NCI-H526 treated with DMSO at 0.1 percent for 48 hours (cell line): ENCODE results near the gene GUCD1.
"Not testable (repeated sequence)": the region's sequence is repeated elsewhere in the genome, so short reads cannot be mapped to it uniquely, and the experiment has no call there.

Experiments used
- DNase-seq: peaks from one replicate; lab custom pipeline; 2025; lab: John Stamatoyannopoulos, UW

The GUCD1 gene

DNA sequence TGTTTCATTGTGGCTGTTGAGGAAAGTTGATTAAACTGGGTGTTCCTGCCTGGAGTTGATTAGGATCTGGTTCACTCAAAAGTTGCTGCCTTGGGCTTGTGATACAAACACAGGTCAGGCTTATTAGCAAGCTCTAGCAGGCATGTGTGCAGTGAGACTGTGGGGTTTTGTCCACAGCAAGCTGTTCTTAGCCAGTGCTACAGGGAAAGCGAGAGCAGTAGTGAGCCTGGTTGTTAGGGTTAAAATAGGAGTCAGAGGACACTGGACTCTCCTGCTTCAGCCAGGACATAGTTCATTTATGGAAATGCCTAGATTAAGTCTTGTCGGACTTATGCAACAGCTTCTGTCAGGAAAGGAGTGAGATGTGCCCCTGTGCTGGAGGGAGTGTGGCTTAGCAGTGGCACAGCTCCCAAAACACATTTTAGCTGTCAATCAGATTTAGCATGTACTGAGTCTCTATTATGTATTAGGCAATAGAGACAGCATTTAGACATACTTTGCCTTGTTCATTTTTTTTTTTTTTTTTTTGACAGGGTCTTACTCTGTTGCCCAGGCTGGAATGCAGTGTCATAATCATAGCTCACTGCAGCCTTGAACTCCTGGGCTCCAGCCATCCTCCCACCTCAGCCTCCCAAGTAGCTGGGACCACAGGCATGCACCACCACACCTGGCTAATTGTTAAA, 9.6 kb upstream of the GUCD1 start:
- DNase-seq: no peak

- no peak for DNase-seq
Measured at GRCh38 chr22:24563246-24563645, 8.3 kb upstream of the GUCD1 start.

GRCh38 chr22:24559471-24559870, 4.5 kb upstream of the GUCD1 start:
- no peak for DNase-seq

DNA sequence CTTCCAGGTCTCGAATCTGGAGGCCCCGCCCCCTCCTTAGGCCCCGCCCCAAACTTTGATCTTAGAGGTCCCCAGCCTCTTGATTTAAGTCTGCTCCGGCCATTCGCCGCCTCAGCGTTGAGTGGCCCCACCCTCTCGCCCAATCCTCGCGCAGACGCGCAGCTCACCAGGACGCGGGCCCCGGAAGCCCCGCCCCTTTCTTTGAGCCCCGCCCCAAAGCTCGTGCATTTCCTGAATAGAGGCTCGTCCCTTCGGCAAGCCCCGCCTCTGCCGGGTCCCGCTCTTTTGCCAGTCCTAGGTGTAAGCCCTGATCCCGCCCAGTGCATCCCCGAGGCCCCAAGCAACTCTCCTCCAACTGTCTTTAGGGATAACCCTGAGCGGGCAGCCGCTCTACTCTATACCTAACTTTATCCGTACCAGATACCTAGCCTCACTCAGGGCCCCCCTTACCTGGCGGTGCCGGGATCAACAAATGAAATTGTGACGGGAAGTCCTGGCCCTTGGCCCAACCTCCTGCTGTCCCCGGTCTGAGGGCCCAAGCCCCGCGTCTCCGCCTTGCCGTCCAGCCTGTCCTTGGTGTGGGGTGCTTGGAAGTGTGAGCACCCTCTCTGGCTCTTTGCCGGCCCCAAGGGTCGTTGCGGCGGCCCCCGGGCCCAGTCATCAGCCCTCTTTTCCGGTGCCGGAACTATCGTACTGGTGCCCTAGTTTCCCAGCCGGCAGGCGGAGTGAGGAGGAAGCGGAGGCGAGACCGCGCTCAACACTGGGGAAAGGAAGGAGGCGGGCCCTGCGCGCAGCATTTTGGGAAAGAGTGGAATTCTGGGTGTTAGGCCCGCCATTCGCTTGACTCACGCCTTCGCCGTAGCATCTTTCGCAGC, 464 bp upstream of the GUCD1 start, which contains the start of gene SNRPD3:
SNRPD3 (plus strand) TSS at position 835 of the 875 bp plus-strand sequence. CDS start 1,676 bp downstream, outside the sequence.
- DNase-seq: peak; percentile 85

- no peak for DNase-seq
Measured at GRCh38 chr22:24553597-24554312, 1.2 kb downstream of the GUCD1 start.

GRCh38 chr22:24552503-24553286, 2.2 kb downstream of the GUCD1 start:
- peak; percentile 30 for DNase-seq

- DNase-seq: no peak
Measured at GRCh38 chr22:24550902-24551435, 4.0 kb downstream of the GUCD1 start.

DNA sequence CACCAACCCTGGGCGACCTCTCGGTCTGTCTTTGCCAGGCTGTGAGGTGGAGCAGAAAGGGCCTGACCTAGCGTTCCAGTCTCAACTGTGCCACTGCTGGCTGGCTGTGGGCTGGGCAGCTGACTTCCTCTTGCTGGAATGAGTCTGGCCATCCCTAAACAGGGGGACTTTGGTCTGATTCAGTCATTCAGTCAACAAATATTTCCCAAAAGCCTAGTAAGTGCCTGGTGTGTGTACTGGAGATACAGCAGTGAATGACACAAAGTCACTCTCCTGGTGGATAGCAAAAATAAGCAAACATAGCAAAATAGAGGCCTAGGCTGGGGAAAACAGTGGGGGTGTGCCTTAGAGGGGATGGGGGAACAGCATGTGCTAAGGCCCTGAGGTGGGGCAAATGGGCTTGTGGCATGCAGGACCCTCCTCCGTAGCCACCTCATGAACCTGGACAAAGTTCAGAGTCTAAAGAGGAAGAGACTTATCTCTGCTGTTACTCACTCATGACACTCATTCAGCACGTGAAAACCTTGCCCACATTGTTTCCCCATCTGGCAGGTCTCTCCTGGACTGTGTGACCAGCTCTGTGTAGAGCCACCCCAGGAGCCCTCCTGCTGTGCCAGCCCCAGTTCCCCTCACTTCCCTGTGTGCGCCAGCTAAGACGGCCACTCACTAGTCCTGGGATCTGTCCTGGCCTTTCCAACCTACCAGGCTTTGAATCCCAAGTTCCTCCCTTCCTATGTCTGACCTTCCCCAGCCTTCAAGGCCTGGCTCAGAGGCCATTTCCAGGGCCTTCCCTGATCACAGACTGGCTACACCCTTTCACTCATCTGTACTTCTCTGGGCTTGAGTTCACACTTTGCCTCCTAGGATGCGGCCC, 4.7 kb downstream of the GUCD1 start:
- DNase-seq: no peak

- no peak for DNase-seq
Measured at GRCh38 chr22:24548812-24549211, 6.1 kb downstream of the GUCD1 start.

DNA sequence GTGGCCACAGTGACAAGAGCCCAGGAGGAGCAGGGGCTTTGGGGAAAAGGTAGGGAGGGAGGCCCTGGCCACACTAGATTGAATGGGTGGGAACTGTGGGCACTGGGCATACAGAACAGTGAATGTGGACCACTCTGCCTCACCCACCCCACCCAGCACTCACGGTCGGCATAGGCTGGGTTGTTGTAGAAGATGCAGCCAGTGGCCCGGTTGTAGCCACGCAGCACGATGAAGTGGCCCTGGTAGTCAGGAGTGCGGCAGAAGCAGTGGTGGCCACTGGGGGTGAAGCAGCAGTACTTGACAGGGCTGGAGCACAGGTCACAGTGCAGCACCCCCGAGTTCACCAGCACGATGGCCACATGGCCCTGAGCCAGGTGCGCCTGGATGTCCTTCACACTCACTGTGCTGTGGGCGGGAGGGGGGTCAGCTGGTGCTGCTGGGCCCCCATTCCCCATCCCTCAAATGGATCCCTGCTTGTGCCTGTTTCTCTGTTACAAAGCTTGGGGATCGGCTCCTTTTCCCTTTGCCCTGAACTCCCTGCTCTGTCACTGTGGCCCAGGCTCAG, 11.2 kb downstream of the GUCD1 start:
- DNase-seq: no peak

- no peak for DNase-seq
Measured at GRCh38 chr22:24543185-24543601, 11.7 kb downstream of the GUCD1 start.

DNA sequence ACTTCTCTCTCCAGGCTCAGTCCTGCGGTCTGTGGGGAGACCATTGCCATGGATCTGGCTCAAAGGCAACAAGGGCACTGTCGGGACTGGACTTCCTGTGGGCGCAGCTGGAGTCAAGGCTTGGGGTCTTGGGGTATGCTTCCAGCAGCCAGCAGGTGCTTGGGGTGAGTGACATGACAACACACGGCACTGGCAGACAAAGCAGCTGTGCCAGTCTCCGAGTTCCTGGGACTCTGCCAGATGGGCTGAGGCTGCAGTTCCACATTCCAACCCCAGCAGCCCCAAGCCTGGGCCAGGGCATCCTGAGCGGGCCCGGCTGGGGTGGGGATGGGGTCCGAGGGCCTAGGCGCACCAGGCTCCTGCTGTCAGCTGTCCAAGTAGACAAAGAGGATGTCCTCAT, 12.3 kb downstream of the GUCD1 start:
- DNase-seq: no peak

DNA sequence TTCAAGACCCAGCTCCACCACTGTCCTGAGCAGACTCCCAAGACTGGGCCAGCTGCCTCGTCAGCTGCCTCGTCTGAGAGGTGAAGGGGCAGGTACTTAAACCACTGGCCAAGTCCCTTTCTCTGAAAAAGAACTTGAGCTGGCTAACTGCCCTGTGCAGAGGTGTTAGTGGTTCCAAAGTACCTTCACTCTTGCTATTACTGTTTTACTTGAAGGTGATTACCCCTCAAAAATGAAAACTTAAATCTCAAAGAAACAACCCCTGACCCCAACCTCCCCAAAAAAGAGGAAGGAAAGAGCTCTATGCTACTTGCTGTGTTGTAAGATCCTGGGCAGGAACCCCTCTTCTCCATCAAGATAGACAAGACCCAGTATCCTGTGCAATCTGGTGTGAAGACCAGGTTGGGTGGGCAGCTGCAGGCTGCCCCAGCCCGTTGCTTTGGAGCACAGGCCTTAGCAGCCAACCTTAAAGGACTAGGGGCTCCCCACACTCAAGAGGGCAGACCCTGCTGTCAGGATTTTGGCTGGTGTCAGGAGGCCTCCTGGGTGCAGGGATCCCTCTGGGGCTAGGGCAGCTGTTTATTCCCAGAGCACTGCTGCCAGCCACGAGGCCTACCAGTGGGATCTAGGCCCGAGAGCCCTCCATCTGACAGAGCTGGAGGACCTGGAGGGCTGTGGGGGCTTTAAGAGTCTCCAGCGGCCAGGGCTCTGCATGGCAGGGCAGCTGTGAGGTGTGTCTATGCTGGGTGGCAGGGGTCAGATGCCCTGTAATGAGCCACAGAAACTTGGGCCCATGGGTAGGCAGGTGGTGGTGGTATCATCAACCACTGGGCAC, 13.0 kb downstream of the GUCD1 start:
- no peak for DNase-seq

- DNase-seq: no peak
Measured at GRCh38 chr22:24540470-24540869, 14.5 kb downstream of the GUCD1 start.

DNA sequence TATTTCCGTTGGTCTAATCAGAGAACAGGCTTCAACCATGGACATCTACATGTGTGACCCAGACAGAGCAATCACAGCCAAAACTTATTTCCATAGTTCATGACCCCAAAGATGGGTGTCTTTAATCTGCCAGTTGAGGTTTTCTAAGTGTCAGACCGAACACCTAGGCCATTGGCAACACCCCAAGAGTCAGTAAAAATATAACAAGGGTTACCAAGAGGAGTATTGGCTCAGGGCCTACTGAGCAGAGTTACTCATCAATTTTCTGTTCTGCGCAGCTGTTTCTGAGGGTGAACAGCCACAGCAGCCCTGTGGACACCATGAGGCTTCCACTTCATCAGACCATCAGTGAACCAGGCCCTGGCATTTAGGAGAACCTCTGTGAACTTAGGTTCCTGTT, 18.8 kb downstream of the GUCD1 start:
- no peak for DNase-seq

DNA sequence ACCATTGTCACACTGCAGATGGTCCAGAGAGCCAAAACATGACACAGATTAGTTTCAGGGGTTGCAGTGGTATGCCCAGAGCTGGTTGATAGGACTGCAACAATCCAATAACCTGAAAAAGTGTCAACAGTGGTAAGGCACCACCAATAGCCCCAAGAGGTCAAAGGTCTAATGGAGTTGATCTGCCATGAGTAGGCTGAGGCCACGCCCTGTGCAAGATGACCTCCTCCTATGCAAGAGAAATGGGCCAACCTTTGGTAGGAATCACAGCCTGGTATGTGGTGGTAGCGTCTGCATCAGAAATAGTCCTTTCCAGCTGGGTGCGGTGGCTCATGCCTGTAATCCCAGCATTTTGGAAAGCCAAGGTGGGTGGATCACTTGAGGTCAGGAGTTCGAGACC, 19.6 kb downstream of the GUCD1 start:
- no peak for DNase-seq

- DNase-seq: no peak
Measured at GRCh38 chr22:24532075-24532474, 22.9 kb downstream of the GUCD1 start.

GRCh38 chr22:24530968-24531367, 24.0 kb downstream of the GUCD1 start:
- not testable (repeated sequence) for DNase-seq

DNA sequence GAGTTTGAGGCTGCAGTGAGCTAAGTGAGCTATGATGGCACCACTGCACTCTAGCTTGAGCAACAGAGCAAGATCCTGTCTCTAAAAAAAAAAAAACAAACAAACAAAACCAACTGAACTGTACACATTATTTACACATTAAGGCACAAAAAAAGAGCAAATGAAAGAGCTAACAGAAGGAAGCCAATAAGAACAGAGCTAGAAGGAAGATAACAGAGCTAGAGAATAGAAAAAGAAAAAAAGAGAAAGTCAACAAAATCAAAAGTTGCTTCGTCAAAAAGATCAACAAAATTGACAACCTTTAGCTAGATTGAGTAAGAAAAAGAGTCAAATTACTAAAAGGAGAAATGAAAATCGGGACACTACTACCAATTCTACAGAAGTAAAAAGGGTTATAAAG, 25.0 kb downstream of the GUCD1 start:
- DNase-seq: no peak
